PC-3 (cell line): Measurements from ENCODE around the gene EGFLAM.

Source experiments
- CTCF ChIP-seq: fragments of 300-600 bp; sonication (generic); conservative IDR thresholded peaks from 2 replicates; pipeline ENCODE4 v1.5.1; 2017; ENCODE audit warnings: antibody characterized with exemption, low read depth, mild to moderate bottlenecking, low read length
- EZH2phosphoT487 ChIP-seq: fragments of 300-600 bp; sonication (generic); IDR thresholded peaks from 2 replicates; pipeline ENCODE4 v1.6.1; 2018; ENCODE audit warnings: mild to moderate bottlenecking, antibody characterized with exemption, low read length, borderline replicate concordance

GRCh38 chr5:38234737-38235136, 23.6 kb upstream of the EGFLAM start:
- TF ChIP-seq CTCF, result no peak
- no peak for TF ChIP-seq EZH2phosphoT487
